Measurements from ENCODE around the gene THSD4.
A peak's percentile ranks its signal among the peaks of the same experiment; 100 is the strongest.
"Not testable (repeated sequence)": the region's sequence is repeated elsewhere in the genome, so short reads cannot be mapped to it uniquely, and the experiment has no call there.

The THSD4 gene

GRCh38 chr15:71232411-71232810, 117.1 kb downstream of the THSD4 start:
- DNase-seq = no peak

DNA sequence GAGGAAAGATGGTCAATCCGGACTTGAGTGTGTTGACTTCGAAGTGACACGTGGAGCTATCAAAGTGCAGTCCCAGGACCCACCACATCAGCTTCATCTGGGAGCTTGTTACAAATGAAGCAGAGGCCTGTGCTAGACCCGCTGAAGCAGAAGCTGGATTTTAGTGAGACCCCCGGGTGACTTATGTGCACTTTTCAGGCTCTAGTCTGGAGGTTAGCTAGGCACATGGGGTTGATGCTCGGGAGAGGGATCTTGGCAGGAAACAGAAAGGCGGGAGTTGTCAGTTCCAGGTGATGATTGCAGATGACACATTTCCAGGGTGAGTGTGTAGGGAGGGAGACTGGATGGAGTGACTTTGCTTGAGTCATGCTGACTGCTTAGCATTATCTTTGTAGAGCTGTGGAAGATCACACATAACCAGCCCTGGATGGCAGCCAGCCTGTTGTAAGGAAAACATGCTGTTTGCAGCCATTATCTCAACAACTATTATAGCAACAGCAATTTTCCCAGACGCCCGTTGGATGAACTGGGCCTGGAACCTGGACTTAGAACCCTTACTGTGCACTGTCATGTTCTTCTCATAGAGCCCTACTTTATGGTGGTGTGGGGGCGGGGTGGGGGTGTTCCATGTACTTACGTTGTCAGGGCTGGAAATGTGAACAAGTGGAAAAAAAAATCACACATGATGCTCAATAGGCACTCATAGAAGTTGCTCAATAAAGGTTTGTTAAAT, 122.4 kb downstream of the THSD4 start:
- peak; percentile 38 for DNase-seq

DNA sequence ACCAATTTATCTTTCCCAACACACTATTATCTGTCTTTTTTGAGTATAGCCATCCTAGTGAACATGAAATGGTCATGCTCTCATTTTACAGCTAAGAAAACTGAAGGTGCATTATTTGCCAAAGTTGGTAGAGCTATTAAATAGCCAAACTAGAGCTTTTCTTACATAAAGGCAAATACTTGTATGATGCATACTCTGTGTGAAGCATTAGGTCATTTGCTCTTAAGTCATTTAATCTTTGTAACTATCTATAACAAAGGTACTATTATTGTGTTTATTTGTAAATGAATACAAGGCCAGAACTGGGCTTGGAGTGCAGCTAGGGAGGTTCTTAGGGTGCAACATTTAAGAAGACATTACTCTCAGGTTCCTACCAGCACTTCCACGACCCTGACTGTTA, 123.7 kb downstream of the THSD4 start:
- DNase-seq = no peak

- no peak for DNase-seq
Observed at GRCh38 chr15:71239592-71240364, 124.5 kb downstream of the THSD4 start.

- no peak for DNase-seq
Observed at GRCh38 chr15:71242292-71242691, 127.0 kb downstream of the THSD4 start.

DNA sequence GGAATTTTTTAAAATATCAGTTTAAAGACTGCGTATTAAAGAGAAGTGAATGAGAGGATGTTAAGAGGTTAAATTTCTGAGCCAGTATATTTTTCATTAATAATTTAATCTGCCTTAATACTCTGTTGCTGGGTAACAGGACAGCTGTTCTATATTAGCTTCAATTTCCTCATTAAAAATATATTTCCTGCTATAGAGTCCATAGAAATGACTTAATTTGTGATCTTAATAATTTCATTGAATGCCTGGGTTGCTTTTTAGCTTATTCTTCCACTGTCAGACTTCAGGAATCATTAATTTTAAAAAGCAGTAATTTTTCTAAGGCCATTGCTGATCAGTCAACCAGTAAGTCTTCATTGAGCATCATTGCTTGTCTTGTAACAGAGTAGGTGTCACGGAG, 129.0 kb downstream of the THSD4 start:
- peak; percentile 35 for DNase-seq

- DNase-seq = no peak
Observed at GRCh38 chr15:71245588-71245987, 130.3 kb downstream of the THSD4 start.

DNA sequence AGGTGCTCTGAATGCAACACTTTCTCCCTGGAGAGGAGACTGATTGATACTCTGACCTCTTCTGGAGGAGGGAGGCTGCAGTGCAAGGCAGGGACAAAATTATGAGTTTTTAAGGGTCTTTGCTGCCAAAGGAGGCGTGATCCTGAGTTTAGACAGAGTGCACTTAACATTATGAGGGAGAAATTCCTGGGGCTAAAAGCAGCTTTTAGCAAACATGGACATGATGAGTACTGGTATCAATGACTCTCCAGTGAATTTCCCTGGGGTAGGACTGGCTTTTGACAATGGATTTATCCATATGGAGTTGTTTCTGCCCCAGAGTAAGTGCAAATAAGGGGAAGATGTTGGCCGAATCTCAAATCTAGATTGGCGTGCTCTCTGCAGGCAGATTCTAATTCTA, 133.1 kb downstream of the THSD4 start:
- peak; percentile 28 for DNase-seq

- no peak for DNase-seq
Observed at GRCh38 chr15:71249986-71250385, 134.7 kb downstream of the THSD4 start.

- DNase-seq = peak; percentile 37
Observed at GRCh38 chr15:71250936-71251583, 135.8 kb downstream of the THSD4 start.

DNA sequence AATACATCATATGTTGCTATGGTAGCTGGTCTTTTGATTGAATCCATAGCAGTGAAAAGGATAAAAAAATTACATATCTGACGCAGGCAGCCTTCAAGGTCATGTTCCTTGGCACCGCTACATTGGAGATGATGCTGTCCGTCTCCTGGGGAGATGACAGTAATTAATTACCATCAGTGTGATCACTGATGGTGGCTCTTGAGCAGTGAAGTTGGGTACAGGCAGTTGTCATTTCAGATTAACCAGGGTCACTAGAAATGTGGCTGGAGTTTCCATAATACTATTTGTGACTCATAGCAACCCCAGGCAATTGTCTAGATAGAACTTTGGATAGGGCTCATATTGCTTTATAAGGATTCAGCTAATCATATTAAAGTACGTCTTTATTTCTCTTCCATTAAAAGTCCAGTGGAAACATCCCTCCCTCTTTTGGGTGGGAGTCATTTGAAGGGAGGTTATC, 136.3 kb downstream of the THSD4 start:
- DNase-seq = peak; percentile 59

GRCh38 chr15:71252044-71252739, 136.9 kb downstream of the THSD4 start:
- DNase-seq = no peak

GRCh38 chr15:71252740-71253047, 137.4 kb downstream of the THSD4 start:
- DNase-seq = no peak

DNA sequence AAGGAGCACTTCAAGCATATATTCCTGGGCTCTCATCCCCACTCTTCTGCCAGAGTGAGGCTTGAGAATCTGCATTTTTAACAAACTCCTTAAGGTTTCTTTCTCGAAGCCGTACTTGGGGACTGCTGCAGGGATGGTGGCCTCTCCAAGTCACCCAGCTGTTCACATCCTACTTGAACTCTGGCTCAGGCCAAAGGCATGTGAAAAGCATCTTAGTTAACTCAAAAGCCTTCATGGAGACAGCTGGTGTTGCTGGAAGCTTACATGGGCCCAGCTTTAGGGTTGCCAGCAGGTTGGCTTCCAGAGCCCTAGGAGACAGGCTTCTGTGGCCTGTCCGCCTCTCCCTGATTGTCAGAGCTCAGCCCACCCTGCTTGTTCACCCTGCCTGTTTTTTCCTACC, 139.2 kb downstream of the THSD4 start:
- DNase-seq = no peak

DNA sequence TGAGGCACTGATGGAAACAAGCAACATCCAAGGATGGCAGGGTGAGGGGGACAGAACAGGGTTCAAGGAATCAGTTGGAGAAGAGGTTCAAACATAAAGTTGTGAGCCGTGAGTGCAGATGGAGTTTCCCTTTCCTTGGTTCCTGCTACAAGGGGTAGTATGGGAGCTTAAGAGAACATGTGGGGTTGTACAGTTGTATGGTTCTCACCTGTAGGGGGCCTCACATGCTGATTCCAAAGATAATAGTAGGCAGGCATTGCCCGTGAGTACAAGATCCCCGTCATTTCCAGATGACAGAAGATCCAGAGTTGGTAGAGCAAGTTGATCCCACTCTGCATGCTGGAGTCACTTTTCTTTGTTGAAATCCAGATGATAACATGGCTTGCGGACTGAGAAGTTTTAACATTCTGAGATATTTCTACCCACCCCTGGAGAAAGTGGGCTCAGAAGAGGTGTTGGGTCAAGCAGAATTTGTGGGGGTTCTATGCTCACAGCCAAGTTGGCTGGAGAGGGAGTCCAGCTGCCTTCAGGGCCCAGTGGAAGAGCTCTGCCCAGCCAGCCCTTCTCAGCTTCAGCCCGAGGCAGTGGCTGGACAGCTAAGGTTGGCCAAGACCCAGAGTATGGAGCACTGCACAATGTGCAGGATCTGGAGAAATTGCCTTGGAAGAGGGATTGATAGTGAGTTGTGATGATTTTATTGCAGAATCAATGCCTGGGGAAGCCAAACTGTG, 141.8 kb downstream of the THSD4 start:
- DNase-seq = no peak

DNA sequence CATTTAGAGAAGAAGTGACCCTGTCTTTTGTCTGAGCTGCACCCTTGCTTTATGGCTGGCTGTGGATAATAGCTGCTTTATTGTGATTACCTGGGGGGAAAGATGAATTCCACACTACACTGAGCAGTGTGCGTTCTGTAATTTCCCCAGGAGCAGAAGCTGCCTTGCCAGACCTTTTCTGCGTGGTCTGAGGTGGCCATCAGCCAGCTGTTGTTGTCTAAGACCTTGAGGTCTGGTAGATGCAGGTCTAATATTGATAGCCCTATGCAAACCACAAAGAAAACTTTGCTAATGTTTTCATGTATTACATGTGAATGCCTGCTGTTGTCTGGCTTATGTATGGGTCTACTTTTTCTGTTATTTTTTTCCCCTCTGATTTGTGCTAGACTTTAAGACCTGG, 144.6 kb downstream of the THSD4 start:
- no peak for DNase-seq

DNA sequence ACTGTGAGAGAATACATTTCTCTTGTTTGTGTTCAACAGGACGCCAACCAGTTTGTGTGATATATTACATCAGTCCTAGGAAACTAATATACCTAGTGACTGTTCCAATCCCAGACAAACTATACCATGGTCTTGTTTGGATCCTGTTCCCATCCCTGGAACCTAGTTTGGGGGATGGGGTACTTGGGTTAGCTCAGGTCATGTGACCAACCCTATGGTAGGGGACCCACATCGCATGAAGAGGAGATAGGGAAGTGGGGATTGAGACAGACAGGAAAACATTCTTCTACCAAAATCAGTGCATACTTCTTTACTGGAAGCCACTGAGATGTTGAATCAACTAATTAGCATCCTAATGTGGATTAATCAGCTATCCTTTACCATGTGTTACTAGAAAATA, 146.1 kb downstream of the THSD4 start:
- no peak for DNase-seq

DNA sequence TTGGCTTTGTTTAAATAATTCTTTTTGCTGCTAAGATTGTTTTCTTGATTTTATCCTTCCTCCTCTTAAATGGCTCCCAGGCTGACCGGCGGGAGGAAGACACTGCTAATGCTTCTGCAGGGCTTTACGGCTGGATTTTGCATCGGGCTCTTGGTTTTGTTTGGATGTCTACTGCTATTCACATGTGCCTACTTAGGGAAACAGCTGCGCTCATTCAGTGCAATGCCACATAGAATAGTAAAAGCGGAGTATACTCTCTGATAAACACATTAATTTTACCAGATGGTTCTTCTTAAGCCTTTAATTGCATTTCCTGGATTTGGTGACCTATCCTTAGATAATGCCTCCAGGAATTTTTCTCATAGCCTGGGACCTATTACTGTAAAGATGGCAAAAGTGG, 146.6 kb downstream of the THSD4 start:
- DNase-seq = no peak

DNA sequence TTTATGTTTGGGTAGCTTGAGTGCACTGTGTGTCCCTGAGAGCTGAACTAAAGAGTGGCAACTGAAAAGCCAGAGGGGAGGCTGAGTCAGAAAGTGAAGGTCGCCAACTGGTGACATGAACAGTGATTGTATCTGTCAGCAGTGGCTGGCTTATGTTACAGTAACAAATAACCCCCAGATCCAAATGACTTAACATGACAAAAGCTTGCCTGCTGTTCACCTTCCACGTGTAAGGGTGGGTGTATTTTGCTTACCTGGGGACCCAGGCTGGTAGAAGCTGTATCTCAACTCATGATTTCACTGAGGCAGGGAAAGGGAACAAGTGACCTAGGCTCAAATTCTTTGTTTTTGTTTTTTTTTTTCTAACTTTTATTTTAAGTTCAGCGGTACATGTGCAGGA, 147.3 kb downstream of the THSD4 start:
- no peak for DNase-seq

GRCh38 chr15:71265606-71266005, 150.3 kb downstream of the THSD4 start:
- DNase-seq = not testable (repeated sequence)

DNA sequence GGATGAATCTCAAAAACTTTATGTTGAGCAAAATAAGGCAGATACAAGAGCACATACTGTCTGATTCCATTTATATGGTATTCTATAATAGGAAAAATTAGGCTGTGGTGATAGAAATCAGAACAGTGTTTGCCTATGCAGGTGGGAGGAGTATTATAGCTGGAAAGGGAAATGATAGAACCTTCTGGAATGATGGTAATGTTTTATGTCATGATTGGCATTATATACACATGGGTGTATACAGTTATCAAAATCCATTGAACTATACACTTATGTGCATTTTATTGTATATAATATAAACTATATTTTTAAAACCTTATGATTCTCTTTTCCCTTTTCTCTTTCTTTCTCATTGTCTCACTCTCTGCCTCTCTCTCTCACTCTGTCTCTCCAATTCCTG, 156.1 kb downstream of the THSD4 start:
- DNase-seq = no peak

GRCh38 chr15:71272932-71273331, 157.7 kb downstream of the THSD4 start:
- DNase-seq = no peak
